PC-9 (cell line): Measurements from ENCODE around the gene GATA2.

Source experiments
- CTCF ChIP-seq: fragments of 200-600 bp; sonication (generic); conservative IDR thresholded peaks from 2 replicates; pipeline ENCODE4 v1.6.1; 2017; ENCODE audit warnings: mixed run types, antibody characterized with exemption, mild to moderate bottlenecking, moderate library complexity
- EZH2 ChIP-seq: fragments of 200-600 bp; sonication (generic); IDR thresholded peaks from 2 replicates; pipeline ENCODE4 v1.8.0; 2017; ENCODE audit warnings: antibody characterized with exemption, low read depth

GRCh38 chr3:128435561-128435960 is 57.4 kb downstream of the GATA2 start:
- TF ChIP-seq CTCF (no peak), EZH2 (no peak)
